KOPT-K1 (cell line): ENCODE results near the gene HILPDA.
"Not testable (repeated sequence)": the region's sequence is repeated elsewhere in the genome, so short reads cannot be mapped to it uniquely, and the experiment has no call there.

Experiments
- H3K27ac ChIP-seq: fragments of 200-600 bp; sonication (generic); 2 replicates; pipeline ENCODE4 v1.5.1; 2016; ENCODE audit warnings: antibody characterized with exemption, mild to moderate bottlenecking, low read depth, low read length; ENCODE audit not compliant: poor library complexity, severe bottlenecking
- H3K36me3 ChIP-seq: fragments of 200-600 bp; sonication (generic); 2 replicates; pipeline ENCODE4 v1.5.1; 2017; ENCODE audit warnings: antibody characterized with exemption, mild to moderate bottlenecking, low read length, moderate library complexity; ENCODE audit not compliant: insufficient read depth
- H3K9me3 ChIP-seq: fragments of 200-600 bp; sonication (generic); 2 replicates; pipeline ENCODE4 v1.5.1; 2017; ENCODE audit warnings: antibody characterized with exemption, low read length, mild to moderate bottlenecking; ENCODE audit not compliant: insufficient read depth, poor library complexity, severe bottlenecking

The HILPDA gene

GRCh38 chr7:128448751-128449302, 6.9 kb upstream of the HILPDA start:
- H3K9me3 ChIP-seq = no peaks in the 10 kb centered on the region
- no peaks in the 10 kb centered on the region for H3K36me3 ChIP-seq
- no peak overlapping the region for H3K27ac ChIP-seq

- H3K36me3 ChIP-seq = no peaks in the 10 kb centered on the region
- no peaks in the 10 kb centered on the region for H3K9me3 ChIP-seq
- H3K27ac ChIP-seq = no peak overlapping the region
Observed at GRCh38 chr7:128450409-128450808, 5.3 kb upstream of the HILPDA start.

GRCh38 chr7:128450913-128451312, 4.8 kb upstream of the HILPDA start:
- H3K36me3 ChIP-seq = no peaks in the 10 kb centered on the region
- no peak overlapping the region for H3K27ac ChIP-seq
- H3K9me3 ChIP-seq = no peaks in the 10 kb centered on the region

- Histone ChIP-seq H3K9me3 (no peaks in the 10 kb centered on the region), H3K36me3 (peaks cover 7% of the 10 kb centered on the region), H3K27ac (no peak overlapping the region)
Observed at GRCh38 chr7:128452552-128452951, 3.1 kb upstream of the HILPDA start.

GRCh38 chr7:128453836-128454804, 1.6 kb upstream of the HILPDA start:
- H3K36me3 ChIP-seq = peaks cover 16% of the 10 kb centered on the region
- no peak overlapping the region for H3K27ac ChIP-seq
- H3K9me3 ChIP-seq = no peaks in the 10 kb centered on the region

GRCh38 chr7:128454808-128455542, 703 bp upstream of the HILPDA start:
- no peaks in the 10 kb centered on the region for H3K9me3 ChIP-seq
- peaks cover 21% of the 10 kb centered on the region for H3K36me3 ChIP-seq
- H3K27ac ChIP-seq = peak overlapping the region; percentile 77

GRCh38 chr7:128456255-128456725, 612 bp downstream of the HILPDA start:
- Histone ChIP-seq H3K9me3 (no peaks in the 10 kb centered on the region), H3K27ac (peak overlapping the region; percentile 77), H3K36me3 (peaks cover 23% of the 10 kb centered on the region)

- not testable (repeated sequence) for H3K9me3 ChIP-seq
- H3K27ac ChIP-seq = peak overlapping the region; percentile 77
- peaks cover 23% of the 10 kb centered on the region for H3K36me3 ChIP-seq
Observed at GRCh38 chr7:128457385-128457784, 1.7 kb downstream of the HILPDA start.

- Histone ChIP-seq H3K36me3 (peaks cover 23% of the 10 kb centered on the region), H3K27ac (peak overlapping the region; percentile 5), H3K9me3 (no peaks in the 10 kb centered on the region)
Observed at GRCh38 chr7:128458956-128459355, 3.3 kb downstream of the HILPDA start.

GRCh38 chr7:128459394-128459878, 3.8 kb downstream of the HILPDA start:
- H3K36me3 ChIP-seq = peaks cover 23% of the 10 kb centered on the region
- H3K27ac ChIP-seq = no peak overlapping the region
- no peaks in the 10 kb centered on the region for H3K9me3 ChIP-seq

GRCh38 chr7:128462460-128462859, 6.8 kb downstream of the HILPDA start:
- Histone ChIP-seq H3K9me3 (no peaks in the 10 kb centered on the region), H3K36me3 (peaks cover 20% of the 10 kb centered on the region), H3K27ac (no peak overlapping the region)

- peaks cover 20% of the 10 kb centered on the region for H3K36me3 ChIP-seq
- H3K27ac ChIP-seq, H3K9me3 ChIP-seq: not testable (repeated sequence)
Observed at GRCh38 chr7:128463345-128463744, 7.7 kb downstream of the HILPDA start.

GRCh38 chr7:128463933-128464332, 8.3 kb downstream of the HILPDA start:
- H3K36me3 ChIP-seq = peaks cover 23% of the 10 kb centered on the region; the same call in 1 of the 2 replicates
- not testable (repeated sequence) for H3K27ac ChIP-seq, H3K9me3 ChIP-seq

- H3K36me3 ChIP-seq = peaks cover 16% of the 10 kb centered on the region; the same call in 1 of the 2 replicates
- not testable (repeated sequence) for H3K9me3 ChIP-seq, H3K27ac ChIP-seq
Observed at GRCh38 chr7:128466871-128467270, 11.2 kb downstream of the HILPDA start.
